ENCODE measurements around the gene GABBR2.

The GABBR2 gene

DNA sequence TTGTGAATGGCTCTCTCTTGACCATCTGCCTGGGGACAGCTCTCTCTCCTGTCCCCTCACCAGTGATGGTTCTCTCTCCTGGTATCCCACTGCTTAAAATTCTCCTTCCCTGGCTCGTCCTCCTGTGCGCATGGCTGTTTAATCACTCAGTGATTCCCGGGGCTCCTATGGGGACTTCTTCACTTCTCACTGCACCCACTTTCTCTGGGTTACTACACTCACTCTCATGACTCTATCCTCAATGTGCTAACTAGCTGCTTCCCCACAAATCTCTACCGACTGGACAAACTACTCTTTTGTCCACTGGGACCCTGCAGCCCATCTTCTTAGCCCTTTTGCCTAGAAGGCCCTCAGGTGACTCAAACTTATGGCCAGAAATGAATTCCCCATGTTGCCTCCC, 364.2 kb downstream of the GABBR2 start:
- no peak for DNase-seq (ENCODE audit: low read depth in 2 of 2)

DNA sequence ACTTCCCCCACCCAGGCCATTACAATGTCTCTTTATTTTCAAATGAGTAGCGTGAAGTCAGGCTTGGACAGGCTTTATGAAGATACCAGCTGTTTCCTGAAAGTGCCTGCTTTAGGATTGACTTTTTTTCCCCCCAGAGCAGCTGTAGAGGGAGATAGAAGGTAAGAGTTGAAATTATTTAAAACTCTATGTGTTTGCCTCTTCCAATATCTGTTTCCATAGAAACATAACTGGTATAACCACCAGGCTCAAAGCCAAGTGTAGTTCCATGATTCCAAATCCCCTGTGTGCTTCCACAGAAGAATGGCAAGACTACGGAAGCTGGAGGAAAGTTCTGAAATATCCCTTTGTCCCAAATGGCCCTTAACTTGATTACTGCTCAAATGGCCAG, 365.9 kb downstream of the GABBR2 start:
- DNase-seq (ENCODE audit: low read depth in 2 of 2): no peak

DNA sequence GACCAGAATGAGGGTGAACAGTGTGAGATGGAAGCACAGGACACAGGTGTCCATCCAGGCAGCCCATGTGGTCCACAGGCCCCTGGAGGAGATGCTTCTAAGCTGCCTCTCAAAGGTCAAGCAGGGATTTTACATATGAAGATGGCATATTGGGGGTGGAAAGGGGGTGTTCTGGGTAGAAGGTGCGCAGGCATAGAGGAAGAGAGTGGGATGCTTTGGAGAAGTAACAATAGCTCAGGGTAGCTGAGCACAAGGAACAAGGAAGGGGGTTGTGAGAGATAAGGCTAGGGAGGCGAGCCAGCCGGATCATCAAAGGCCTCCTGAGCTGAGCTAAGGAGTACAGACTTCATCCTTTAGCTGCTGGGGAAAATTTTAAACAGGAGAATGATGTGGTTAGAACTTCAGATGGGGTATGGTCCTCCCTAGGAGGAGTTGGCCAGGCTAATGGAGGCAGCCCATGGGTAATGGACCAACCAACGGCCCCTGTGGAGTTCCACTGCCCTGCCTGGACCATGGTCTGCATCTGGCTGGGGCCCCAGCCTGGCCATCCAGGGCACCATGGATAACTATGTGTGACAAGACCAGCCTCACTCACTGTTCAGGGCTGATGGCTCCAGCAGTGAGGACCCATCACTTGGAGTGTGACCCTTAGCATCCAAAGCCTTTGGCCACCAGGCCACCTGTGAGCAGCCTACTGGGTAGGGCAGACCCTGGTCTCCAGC, 366.5 kb downstream of the GABBR2 start:
- no peak for DNase-seq (ENCODE audit: low read depth in 2 of 2)

DNA sequence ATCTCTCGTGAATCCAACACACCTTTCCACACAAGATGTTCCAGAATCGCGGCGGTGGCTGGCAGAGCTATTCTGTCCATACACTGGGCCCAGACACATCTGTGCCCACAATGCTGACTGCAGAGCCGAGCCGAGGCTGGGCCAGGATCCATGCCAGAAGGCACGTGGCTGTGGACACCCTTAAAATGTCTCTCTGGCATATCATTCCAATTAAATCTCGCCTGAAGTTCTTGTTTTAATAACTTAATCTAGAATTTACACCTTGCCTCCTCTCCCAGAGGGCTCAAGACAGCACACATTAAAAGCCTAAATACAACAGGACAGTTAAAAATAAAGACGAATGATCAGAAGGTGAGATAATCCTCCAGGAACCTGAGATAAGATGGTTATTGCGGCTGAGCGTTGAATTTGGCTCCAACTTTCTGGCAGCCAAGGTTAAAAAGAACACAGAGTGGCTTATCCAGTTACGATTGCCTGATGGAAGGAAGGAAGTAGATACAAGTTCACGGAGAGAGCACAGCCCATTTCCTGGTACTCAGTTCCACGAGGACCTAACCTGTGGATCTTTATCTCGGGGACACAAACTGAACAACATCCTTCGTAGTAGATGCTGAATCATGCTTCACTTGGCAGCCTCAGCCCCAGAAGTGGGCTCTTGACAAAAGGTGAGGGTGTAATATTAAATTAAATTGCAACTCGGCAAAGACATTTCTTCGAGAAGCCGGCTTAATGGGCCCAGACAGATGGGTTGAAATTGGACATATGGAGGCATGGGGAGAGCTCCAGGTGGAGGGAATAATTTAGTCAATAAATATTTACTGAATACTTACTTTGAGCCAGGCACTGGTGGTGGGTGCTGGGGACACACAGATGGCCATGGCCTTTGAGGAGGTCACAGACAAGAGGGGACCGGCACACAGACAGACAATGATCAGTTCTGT, 367.3 kb downstream of the GABBR2 start:
- no peak for DNase-seq (ENCODE audit: low read depth in 2 of 2)

DNA sequence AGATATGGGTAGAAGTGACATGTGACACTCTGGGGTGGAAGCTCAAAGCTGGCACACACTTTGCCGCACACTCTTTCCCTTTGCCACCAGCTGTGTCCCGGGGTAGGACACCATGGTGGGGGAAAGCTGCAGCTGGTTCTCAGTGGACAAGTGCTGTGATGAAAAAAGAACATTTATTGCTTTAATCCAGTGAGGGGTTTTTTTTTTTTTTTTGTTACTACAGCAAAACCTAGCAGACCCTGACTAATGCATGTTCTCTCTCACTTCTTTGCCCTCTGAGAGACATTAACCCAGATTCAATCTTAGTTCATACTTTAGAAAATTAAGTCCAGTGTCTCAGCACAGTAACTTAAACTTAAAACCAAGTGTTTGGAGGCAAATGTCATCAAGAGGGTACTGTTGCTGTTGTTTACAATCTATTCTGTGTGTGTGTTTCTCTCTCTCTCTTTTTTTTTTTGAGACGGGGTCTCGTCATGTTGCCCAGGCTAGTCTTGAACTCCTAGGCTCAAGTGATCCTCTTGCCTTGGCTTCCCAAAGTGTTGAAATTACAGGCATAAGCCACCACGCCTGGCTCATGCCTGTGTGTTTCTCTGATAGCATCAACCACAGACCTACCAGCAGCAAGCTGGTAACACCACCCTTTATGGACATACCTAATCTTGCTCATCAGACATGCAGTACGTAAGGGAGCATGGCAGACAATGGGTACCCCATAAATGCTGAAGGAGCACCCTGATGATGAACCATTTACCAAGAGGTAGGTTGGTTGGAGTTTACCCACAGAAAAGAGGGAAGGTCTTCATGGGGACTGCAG, 368.5 kb downstream of the GABBR2 start:
- no peak for DNase-seq (ENCODE audit: low read depth in 2 of 2)

DNA sequence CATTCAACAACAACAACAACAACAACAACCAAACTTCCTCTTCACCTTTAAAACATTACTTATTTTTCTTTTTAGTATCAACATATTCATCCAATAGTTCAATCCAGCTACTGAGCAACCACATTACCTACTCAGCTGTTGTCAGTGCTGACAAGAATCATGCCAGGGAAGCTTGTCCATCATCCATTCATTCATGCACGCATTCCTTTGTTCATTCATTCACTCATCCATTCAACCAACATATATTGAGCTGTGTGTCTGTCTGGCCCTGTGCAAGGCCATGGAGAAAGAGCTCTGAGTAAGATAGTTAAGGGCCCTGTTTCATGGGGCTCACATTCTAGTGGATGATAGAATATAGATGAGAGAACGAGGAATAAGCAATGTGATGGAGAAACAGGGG, 373.1 kb downstream of the GABBR2 start:
- no peak for DNase-seq (ENCODE audit: low read depth in 2 of 2)

DNA sequence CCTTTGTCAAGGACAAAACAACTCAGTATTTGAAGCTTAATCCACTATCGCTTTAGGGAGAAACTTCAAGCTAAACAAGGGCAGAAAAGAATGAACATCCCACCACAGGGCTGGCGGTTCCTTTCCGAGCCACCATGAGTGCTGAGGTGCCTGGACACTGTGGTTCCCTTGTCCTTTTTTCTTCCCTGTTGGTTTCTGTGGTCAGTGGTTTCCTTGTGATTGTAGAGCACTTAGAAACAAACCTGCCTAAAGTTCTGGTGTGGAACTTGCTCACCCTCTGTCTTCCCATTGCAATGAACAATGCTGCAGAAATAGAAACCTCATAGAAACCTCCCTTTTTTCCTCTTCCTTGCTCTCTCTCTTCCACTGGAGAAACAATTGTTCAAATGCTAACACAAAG, 373.9 kb downstream of the GABBR2 start:
- no peak for DNase-seq (ENCODE audit: low read depth in 2 of 2)

DNA sequence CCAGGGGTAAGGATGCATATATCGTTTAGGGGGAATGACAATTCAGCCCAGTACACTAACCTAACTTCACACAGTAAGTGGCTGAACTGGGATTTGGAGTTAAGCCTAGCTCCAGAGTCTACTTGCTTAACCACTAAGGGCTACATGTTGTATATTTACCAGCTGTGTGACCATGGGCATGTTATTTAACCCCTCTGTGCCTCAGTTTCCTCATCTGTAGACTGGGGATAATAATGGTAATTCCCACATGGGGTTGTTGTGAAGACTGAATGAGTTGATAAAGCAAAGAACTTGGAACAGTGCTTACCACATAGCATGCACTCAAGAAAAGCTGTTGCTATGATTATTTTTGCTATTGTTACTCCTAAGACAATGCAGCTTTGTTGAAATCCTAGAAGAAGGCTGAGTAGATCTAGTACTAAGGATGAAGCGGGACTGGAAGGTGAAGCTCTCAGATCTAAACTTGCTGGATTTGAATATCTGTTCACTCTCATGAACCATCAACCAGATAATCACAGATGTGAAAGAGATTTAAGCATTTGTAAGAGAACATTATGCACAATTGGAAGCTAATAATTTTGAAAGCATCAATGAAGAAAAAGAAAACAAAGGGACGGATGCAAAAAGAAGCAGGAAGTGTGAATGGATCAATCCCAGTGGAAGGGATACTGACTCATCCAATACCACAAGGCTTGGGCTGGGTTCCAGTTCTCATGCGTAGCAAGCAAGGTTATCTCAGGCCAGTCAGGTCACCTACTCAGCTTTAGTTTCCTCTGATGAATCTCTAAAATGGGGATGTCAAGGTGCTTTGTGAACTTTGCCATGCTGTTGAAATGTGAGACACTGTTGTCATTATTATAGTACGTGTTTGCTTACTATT, 374.8 kb downstream of the GABBR2 start:
- no peak for DNase-seq (ENCODE audit: low read depth in 2 of 2)

DNA sequence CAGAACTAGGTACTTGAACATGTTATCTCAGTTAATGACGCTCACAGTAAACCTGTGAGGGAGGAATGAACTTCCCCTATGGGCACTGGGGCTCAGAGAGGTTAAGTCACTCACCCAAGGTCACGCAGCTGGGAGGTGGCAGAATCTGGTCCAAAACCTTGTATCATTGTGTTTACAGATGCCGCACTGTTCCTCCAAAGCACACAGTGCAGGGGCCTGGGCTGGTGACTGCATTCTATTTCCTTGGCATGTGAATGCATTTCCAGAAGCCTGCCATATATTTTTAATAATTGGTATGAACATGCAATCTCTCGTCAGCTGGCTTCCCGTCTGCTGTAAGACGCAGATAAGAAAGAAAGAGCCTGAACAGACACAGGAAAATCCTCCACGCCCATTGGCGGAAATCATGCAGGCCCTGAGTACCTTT, 376.3 kb downstream of the GABBR2 start:
- no peak for DNase-seq (ENCODE audit: low read depth in 2 of 2)

DNA sequence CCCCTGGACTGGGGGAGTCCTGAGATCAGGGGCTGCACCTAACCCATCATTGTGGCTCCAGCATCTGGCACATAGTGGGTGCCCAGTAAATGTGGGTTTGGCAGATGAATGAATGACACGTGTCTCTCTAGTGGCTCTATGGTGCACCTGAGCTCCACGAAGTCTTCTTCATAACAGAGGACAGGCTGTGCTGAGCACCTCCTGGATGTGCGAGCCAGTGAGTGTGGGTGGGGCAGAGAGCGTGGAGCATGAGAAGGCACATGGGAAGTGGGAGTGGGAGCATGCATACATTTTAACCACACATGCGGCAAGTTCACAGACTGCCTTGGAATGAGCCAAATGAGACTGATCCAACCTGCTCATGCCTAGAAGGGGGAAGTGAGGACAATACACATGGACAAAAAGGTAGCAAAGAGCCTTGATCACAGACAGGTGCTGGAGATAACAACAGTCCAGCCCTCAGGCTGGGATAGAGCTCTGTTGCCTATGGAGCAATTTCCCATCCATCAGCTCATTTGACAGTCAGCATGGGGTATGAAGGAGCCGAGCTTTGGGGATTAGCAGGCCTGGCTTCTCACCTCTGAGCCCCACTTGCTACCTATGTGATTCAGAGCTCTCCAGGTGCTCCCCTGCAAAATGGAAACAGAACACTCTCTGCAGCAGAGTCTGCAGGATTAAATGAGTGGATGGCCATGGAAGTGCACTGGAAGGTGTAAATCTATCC, 377.0 kb downstream of the GABBR2 start:
- DNase-seq (ENCODE audit: low read depth in 2 of 2): no peak

DNA sequence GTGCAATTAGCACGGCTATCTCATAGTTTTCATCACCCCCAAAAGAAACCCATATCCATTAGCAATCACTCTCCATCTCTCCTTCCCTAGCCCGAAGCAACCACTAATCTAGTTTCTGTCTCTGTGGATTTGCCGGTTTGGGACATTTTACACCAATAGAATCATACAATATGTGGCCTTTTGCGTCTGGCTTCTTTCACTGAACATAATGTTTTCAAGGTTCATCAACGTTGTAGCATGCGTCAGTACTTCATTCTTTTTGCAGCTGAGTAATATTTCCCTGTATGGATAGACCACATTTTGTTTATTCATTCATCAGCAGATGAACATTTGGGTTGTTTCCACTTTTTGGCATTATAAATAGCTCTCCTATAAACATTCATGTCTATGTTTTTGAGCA, 377.9 kb downstream of the GABBR2 start:
- no peak for DNase-seq (ENCODE audit: low read depth in 2 of 2)

DNA sequence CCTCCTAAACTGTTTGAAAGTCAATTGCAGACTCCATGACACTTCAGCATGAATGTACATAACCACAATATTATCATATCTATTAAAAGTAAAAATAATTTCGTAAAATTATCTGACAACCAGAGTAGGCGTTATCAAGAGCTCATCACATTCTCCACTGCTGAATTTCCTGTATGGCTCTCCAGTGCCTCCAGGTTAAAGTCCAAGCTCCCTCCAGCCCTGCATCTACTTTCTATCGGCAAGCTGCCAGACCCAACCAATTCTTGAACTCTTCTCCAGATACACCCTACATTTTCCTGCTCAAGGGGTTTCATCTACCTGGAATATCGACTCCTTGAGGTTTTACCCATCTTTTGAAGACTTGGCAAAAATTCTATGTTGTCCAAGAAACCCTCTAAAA, 378.8 kb downstream of the GABBR2 start:
- no peak for DNase-seq (ENCODE audit: low read depth in 2 of 2)

DNA sequence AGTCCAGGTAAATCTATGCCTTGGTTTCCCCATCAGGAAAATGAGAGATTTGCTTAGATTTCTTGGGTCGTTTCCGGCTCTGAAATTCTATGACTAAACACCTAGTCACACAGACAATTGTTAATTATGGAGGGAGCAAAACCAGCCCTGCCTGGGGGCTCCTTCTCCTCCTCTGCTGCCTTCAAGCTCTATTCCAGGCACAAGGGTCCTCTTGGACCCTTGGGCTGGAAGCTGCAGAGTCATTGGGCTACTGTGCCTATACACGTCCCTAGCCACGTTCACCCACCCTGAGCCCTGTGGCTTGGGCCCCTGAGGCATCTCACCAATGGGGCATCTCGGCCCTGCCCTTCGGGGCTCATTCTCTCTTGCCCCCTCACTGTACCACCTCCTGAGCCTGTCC, 379.5 kb downstream of the GABBR2 start:
- no peak for DNase-seq (ENCODE audit: low read depth in 2 of 2)

DNA sequence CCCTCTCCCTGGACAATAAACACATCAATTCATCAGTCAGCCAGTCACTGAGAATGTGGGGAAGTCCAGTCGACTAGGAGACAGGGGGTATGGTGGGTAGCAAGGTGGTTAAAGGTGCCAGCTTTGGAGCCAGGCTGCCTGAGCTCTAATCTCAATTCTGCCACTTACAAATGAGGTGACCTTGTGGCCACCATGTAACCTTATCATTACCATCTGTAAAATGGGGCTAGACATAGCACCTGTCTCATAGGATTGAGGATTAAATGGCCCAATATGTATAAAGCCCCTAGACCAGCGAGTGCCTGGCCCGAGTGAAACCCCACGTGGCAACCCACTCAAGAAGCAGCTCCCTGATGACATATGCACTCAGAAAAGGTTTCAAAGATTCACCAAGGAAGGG, 380.0 kb downstream of the GABBR2 start:
- no peak for DNase-seq (ENCODE audit: low read depth in 2 of 2)

DNA sequence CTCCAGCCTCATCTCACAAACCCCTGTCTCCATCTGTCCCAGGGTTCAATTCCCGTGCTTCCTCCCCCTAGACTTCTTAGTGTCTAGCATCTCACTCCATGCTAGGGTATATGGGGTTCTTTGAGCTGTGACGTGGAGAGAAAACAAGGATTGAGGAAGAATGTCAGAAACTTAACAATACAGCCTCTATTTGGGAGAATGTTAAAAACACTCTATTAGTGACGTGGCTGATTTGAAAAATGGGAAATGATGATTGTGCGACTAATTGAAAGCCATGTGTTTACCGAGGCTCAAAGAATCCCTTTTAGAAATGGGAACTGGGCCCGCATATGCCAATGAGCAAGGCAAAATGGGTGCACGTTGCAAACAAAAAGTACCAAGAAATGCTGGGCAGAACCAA, 380.6 kb downstream of the GABBR2 start:
- no peak for DNase-seq (ENCODE audit: low read depth in 2 of 2)

DNA sequence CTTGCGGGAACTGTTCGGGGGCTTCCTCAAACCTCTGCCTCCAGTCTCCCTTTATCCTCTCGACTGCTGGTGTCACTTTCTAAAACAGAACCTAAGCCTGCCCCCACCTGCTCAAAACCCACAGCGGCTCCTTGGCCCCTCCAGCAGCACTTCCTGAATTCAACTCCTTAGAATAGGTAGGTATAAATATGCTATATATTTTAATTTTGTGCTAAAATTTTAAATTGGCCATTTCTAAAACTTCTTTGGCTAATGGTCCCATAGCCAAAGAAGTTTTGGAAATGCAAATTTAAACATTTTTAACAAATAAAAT, 381.5 kb downstream of the GABBR2 start:
- DNase-seq (ENCODE audit: low read depth in 2 of 2): no peak

DNA sequence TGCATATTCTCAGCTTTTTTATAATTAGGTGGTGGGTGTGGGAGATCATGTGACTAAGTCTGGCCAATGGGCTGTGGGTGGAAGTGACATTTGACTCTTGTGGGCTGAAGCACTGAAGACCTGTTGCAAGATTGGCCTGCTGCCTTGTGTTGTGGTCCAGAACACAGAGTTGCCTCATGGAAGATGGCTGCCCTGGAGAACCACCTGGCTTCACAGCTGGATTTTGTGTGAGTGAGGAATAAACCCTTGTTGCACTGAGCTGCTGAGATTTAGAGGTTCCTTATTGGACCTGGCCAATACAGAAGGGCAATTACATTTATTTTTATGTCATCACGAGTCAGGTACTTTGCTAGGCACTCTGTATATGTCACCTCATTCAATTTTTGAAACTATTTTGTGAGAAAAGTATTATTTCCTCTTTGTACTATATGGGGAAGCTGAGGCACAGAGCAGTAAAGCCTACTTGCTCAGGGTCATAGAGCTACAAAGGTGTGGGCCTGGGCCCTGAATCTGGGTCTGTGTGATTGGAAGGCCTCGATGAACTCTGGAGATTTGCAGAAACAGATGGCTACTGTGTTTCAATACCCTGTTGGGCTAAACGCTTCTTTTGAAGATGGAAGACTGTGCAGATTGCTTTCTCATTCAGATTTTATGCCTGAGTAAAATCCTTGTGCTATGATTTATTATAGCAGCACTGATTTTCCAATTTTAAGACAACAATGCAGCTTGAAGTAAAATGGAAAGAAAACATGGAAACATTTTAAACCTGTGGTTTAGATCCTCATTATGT, 382.1 kb downstream of the GABBR2 start:
- no peak for DNase-seq (ENCODE audit: low read depth in 2 of 2)

DNA sequence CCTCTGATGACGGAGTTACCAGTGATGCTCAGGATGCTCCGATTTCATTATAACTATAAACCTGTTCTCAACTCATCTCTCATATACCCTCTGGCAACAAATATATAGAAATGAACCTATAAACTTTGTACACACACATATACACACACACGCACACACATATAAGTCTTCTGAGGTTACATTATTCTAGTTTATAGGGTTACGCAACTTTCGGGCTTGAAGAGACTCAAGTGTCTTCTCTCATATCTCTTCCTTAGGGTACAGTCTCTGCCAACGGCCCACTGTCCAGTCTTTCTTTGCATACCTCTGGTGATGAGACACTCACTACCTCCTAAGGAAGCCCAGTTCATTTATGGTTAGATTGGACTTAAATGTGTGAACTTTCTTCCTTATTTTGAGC, 383.9 kb downstream of the GABBR2 start:
- DNase-seq (ENCODE audit: low read depth in 2 of 2): no peak

DNA sequence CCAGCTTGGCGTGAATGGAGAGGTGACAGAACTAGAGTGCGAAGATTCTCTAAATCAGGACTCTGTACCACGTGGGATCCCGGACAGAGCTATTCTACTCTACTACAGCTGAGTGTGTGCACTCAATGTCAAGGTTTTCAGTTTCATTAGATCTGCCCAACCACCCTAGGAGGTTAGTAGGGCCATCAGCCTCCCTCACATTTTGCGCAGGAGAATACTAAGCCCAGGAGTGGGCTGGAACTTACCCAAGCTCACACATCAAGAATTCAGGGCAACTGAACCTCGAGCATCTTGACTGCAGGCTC, 385.0 kb downstream of the GABBR2 start:
- no peak for DNase-seq (ENCODE audit: low read depth in 2 of 2)
